H1 (cell line): ENCODE results near the gene TMSB15B. TPM values are rescaled to one million over a fixed set of nuclear protein-coding genes. Genes with fewer than 3 reads are reported as not detected.

Experiments used
- CTCF ChIA-PET: fragments of 300-600 bp; sonication (Branson Sonifier 250); formaldehyde crosslinking; loops from one replicate; lab custom pipeline; 2021; ENCODE audit not compliant: partially characterized antibody; lab: Charles Lee
- POLR2A ChIA-PET: fragments of 300-600 bp; sonication (Branson Sonifier 250); formaldehyde crosslinking; loops from one replicate; lab custom pipeline; 2021; ENCODE audit warnings: inconsistent platforms; ENCODE audit not compliant: partially characterized antibody; lab: Charles Lee
- DNase-seq, 2 experiments: peaks; one replicate each; pipeline versions ENCODE4 v3.0.0 to v3.0.0-alpha.2; 2010 to 2022; ENCODE audit warnings: low spot score in 2 of 2, low read depth in 1 of 2, mixed read lengths in 1 of 2
- FAIRE-seq: peaks from 2 replicates; lab custom pipeline; 2011; peaks lifted over from hg19 to GRCh38; lab: Jason Lieb, UNC
- H2AFZ ChIP-seq: 2 replicates; pipeline ENCODE4 v1.8.1; 2012; ENCODE audit warnings: low read length, inconsistent platforms
- H2AK5ac ChIP-seq: 2 replicates; pipeline ENCODE4 v1.6.1; 2013; ENCODE audit warnings: low read depth, low read length
- H2BK120ac ChIP-seq: replicated peaks from 2 replicates; pipeline ENCODE3; 2013; ENCODE audit warnings: low read depth, low read length, inconsistent platforms
- H2BK12ac ChIP-seq: 2 replicates; pipeline ENCODE4 v1.6.1; 2013; ENCODE audit warnings: low read depth, low read length
- H2BK15ac ChIP-seq: 2 replicates; pipeline ENCODE4 v1.6.1; 2013; ENCODE audit warnings: low read length
- H2BK20ac ChIP-seq: 2 replicates; pipeline ENCODE4 v1.6.1; 2013; ENCODE audit warnings: low read length
- H2BK5ac ChIP-seq: 2 replicates; pipeline ENCODE4 v1.6.1; 2013; ENCODE audit warnings: low read depth, low read length
- H3K14ac ChIP-seq: 2 replicates; pipeline ENCODE4 v1.6.1; 2013; ENCODE audit warnings: inconsistent platforms; ENCODE audit not compliant: insufficient read length
- H3K18ac ChIP-seq: 2 replicates; pipeline ENCODE4 v1.6.1; 2013; ENCODE audit warnings: low read length; ENCODE audit errors: extremely low read depth
- H3K23ac ChIP-seq: 2 replicates; pipeline ENCODE4 v1.6.1; 2013; ENCODE audit warnings: inconsistent platforms; ENCODE audit not compliant: insufficient read length
- H3K23me2 ChIP-seq: 2 replicates; pipeline ENCODE4 v1.6.1; 2013; ENCODE audit warnings: low read depth, low read length
- H3K27ac ChIP-seq: 2 replicates; pipeline ENCODE4 v1.6.1; 2011; ENCODE audit warnings: low read depth, low read length, inconsistent platforms
- H3K27me3 ChIP-seq, 4 experiments: replicated peaks in 1 of 4; 1 replicate in 1 of 4; 2 replicates in 3 of 4; pipeline versions ENCODE4 v1.6.1 to v1.8.1; 2011 to 2013; ENCODE audit warnings: low read length in 3 of 4, mild to moderate bottlenecking in 3 of 4, inconsistent platforms in 2 of 4, mixed read lengths in 2 of 4, moderate library complexity in 1 of 4; ENCODE audit not compliant: control insufficient read depth in 3 of 4, insufficient read depth in 3 of 4; ENCODE audit errors: extremely low read depth in 1 of 4
- H3K36me3 ChIP-seq, 4 experiments: 2 replicates each; pipeline versions ENCODE4 v1.6.1 to v1.8.1; 2011 to 2013; ENCODE audit warnings: mild to moderate bottlenecking in 4 of 4, low read length in 3 of 4, moderate library complexity in 2 of 4, control low read depth in 1 of 4, inconsistent platforms in 1 of 4; ENCODE audit not compliant: insufficient read depth in 4 of 4, control insufficient read depth in 2 of 4
- H3K4ac ChIP-seq: replicated peaks from 2 replicates; pipeline ENCODE3; 2013; ENCODE audit warnings: low read length, low read depth, mixed read lengths, inconsistent platforms; ENCODE audit not compliant: insufficient read length
- H3K4me1 ChIP-seq, 4 experiments: replicated peaks in 1 of 4; 1 replicate in 1 of 4; 2 replicates in 3 of 4; pipeline versions ENCODE4 v1.6.1 to v1.8.1; 2011 to 2013; ENCODE audit warnings: low read length in 3 of 4, inconsistent platforms in 2 of 4, mixed read lengths in 1 of 4; ENCODE audit not compliant: insufficient read depth in 4 of 4, control insufficient read depth in 3 of 4
- H3K4me2 ChIP-seq, 2 experiments: 2 replicates each; pipeline versions ENCODE4 v1.6.1 to v1.8.1; 2011 to 2013; ENCODE audit warnings: low read depth in 2 of 2, low read length in 2 of 2, control low read depth in 1 of 2, inconsistent platforms in 1 of 2, mild to moderate bottlenecking in 1 of 2; ENCODE audit not compliant: insufficient read depth in 1 of 2
- H3K4me3 ChIP-seq, 4 experiments: fragments of 200-600, 300-600 bp in 1 of 4; sonication (generic), shearing (Covaris generic), sonication (Bioruptor Twin) in 1 of 4; 2 replicates each; pipeline versions ENCODE4 v1.5.1 to v1.8.1; 2011 to 2016; ENCODE audit warnings: low read length in 4 of 4, low read depth in 3 of 4, control low read depth in 2 of 4, inconsistent platforms in 2 of 4, mild to moderate bottlenecking in 2 of 4, mixed read lengths in 1 of 4, moderate library complexity in 1 of 4; ENCODE audit not compliant: insufficient read depth in 2 of 4; ENCODE audit errors: extremely low read depth in 1 of 4
- H3K56ac ChIP-seq: replicated peaks from 2 replicates; pipeline ENCODE3; 2013; ENCODE audit warnings: low read depth, mild to moderate bottlenecking, mixed read lengths, low read length, inconsistent platforms; ENCODE audit not compliant: insufficient read length
- H3K79me1 ChIP-seq: 2 replicates; pipeline ENCODE4 v1.6.1; 2013; ENCODE audit warnings: low read depth, low read length, control low read depth
- H3K79me2 ChIP-seq, 2 experiments: 2 replicates each; pipeline versions ENCODE4 v1.6.1 to v1.8.1; 2012 to 2013; ENCODE audit warnings: low read length in 2 of 2, mild to moderate bottlenecking in 2 of 2, inconsistent platforms in 1 of 2; ENCODE audit not compliant: insufficient read depth in 2 of 2, control insufficient read depth in 1 of 2
- H3K9ac ChIP-seq, 4 experiments: replicated peaks in 1 of 4; 1 replicate in 1 of 4; 2 replicates in 3 of 4; pipeline versions ENCODE4 v1.6.1 to v1.8.1; 2011 to 2013; ENCODE audit warnings: low read depth in 3 of 4, low read length in 3 of 4, control low read depth in 2 of 4, mild to moderate bottlenecking in 2 of 4, moderate library complexity in 2 of 4, inconsistent platforms in 1 of 4; ENCODE audit errors: extremely low read depth in 1 of 4
- H3K9me3 ChIP-seq, 2 experiments: 2 replicates each; pipeline versions ENCODE4 v1.6.1 to v1.8.1; 2012 to 2013; ENCODE audit warnings: mild to moderate bottlenecking in 2 of 2, moderate library complexity in 2 of 2, control low read depth in 1 of 2, inconsistent platforms in 1 of 2, low read depth in 1 of 2, low read length in 1 of 2, mixed read lengths in 1 of 2; ENCODE audit not compliant: insufficient read depth in 2 of 2
- H4K20me1 ChIP-seq, 2 experiments: replicated peaks in 1 of 2; 2 replicates each; pipeline versions ENCODE3 to v1.8.1; 2011 to 2013; ENCODE audit warnings: inconsistent platforms in 2 of 2, low read length in 2 of 2, mild to moderate bottlenecking in 1 of 2; ENCODE audit not compliant: insufficient read depth in 2 of 2, control insufficient read depth in 1 of 2
- H4K5ac ChIP-seq: 2 replicates; pipeline ENCODE4 v1.6.1; 2013; ENCODE audit warnings: low read length, low read depth, mixed read lengths, inconsistent platforms; ENCODE audit not compliant: insufficient read length
- H4K8ac ChIP-seq: 2 replicates; pipeline ENCODE4 v1.8.0; 2013; ENCODE audit warnings: mild to moderate bottlenecking, moderate library complexity, low read length, inconsistent platforms; ENCODE audit not compliant: insufficient read depth; ENCODE audit errors: extremely low read depth
- H4K91ac ChIP-seq: replicated peaks from 2 replicates; pipeline ENCODE3; 2013; ENCODE audit warnings: low read length, mixed read lengths, inconsistent platforms; ENCODE audit not compliant: insufficient read length
- BACH1 ChIP-seq: IDR thresholded peaks from 2 replicates; pipeline ENCODE4 v1.6.1; 2012; ENCODE audit warnings: low read length, improper control_type of control experiment
- BCL11A ChIP-seq, 2 experiments: IDR thresholded peaks; one replicate each; pipeline ENCODE4 v1.6.1; 2011; ENCODE audit warnings: low read depth in 2 of 2, low read length in 2 of 2, mild to moderate bottlenecking in 2 of 2
- CHD1 ChIP-seq: IDR thresholded peaks from 2 replicates; pipeline ENCODE4 v1.6.1; 2012; ENCODE audit warnings: low read depth, low read length, improper control_type of control experiment
- KDM1A ChIP-seq: fragments of 200-600, 300-600 bp; sonication (generic); IDR thresholded peaks from 2 replicates; pipeline ENCODE4 v1.7.1; 2016; ENCODE audit warnings: mild to moderate bottlenecking, low read length, borderline replicate concordance
- KDM5A ChIP-seq: fragments of 200-600 bp; IDR thresholded peaks from 2 replicates; pipeline ENCODE4 v1.7.1; 2012; ENCODE audit warnings: mild to moderate bottlenecking, low read length, inconsistent platforms, mixed read lengths
- MAFK ChIP-seq: IDR thresholded peaks from 2 replicates; pipeline ENCODE4 v1.6.1; 2012; ENCODE audit warnings: low read depth, mild to moderate bottlenecking, improper control_type of control experiment, low read length
- NRF1 ChIP-seq: IDR thresholded peaks from 2 replicates; pipeline ENCODE4 v1.6.1; 2011; ENCODE audit warnings: mild to moderate bottlenecking, low read depth, low read length, improper control_type of control experiment
- POLR2AphosphoS5 ChIP-seq: IDR thresholded peaks from 2 replicates; pipeline ENCODE4 v1.6.1; 2011; ENCODE audit warnings: low read depth, low read length
- RFX5 ChIP-seq: IDR thresholded peaks from 2 replicates; pipeline ENCODE4 v1.6.1; 2011; ENCODE audit warnings: low read depth, low read length, improper control_type of control experiment, borderline replicate concordance
- SAP30 ChIP-seq: fragments of 300-600 bp; sonication (generic); IDR thresholded peaks from 2 replicates; pipeline ENCODE4 v1.7.1; 2012; ENCODE audit warnings: low read length, moderate library complexity, mild to moderate bottlenecking, inconsistent platforms; ENCODE audit not compliant: insufficient read depth, insufficient replicate concordance
- SUZ12 ChIP-seq: fragments of 200-600 bp; sonication (generic); IDR thresholded peaks from 2 replicates; pipeline ENCODE4 v1.6.1; 2012; ENCODE audit warnings: mild to moderate bottlenecking, inconsistent platforms, low read length, moderate library complexity, mixed read lengths
- TBP ChIP-seq: IDR thresholded peaks from 2 replicates; pipeline ENCODE4 v1.6.1; 2011; ENCODE audit warnings: low read depth, low read length, improper control_type of control experiment
- WGBS, 2 experiments: shearing (Covaris generic) in 1 of 2; methylation state at CpG; one replicate each; pipeline versions ENCODE4 v1.1.6 to v1.1.7; 2013 to 2015; ENCODE audit warnings: low lambda C conversion rate in 2 of 2, mixed read lengths in 2 of 2, inconsistent platforms in 1 of 2, low coverage in 1 of 2, missing lambda C conversion rate in 1 of 2; ENCODE audit not compliant: insufficient replicate concordance in 2 of 2, insufficient coverage in 1 of 2, insufficient read length in 1 of 2; ENCODE audit errors: extremely low coverage in 1 of 2, missing lambda C conversion rate in 1 of 2; 5-methylcytosine and 5-hydroxymethylcytosine counted together
- polyA plus RNA-seq, 7 experiments: library from polyadenylated mRNA; depleted of rRNA in 3 of 7; stranded (reverse) in 5 of 7; unstranded in 2 of 7; fragments of >200 nt in 5 of 7; fragments of 200-250 nt in 2 of 7; gene quantifications; 1 replicate in 5 of 7; 2 replicates in 1 of 7; 4 replicates in 1 of 7; pipeline versions ENCODE4 v1.2.1 to v1.2.3, GENCODE V29; 2011 to 2013; ENCODE audit warnings: missing spikeins in 2 of 7, mixed read lengths in 2 of 7
- total RNA-seq: library from RNA; stranded (reverse); fragmentation: NEBNext Ultra II Directional; extraction: Animal tissue kit (Norgen Biotek cat#: 25700); gene quantifications from 2 replicates; pipeline ENCODE4 v1.2.1, GENCODE V29; 2021

Gene TMSB15B
- total and polyA plus RNA-seq, 2 of the 8 experiments (the other 6 are each of a cell fraction or from before 2014, with no cell fraction given) = 11.7 to 12.1 TPM

- WGBS, 2 experiments = 76% methylated on average over 5 of the region's 5 CpGs; no CpG with 5 or more reads in 1 of the 2 experiments
- no peak overlapping the region for H2AK5ac ChIP-seq
- H3K23me2 ChIP-seq = no peaks in the 10 kb centered on the region
- no peak overlapping the region for H3K9ac ChIP-seq
- no peak overlapping the region for H3K23ac ChIP-seq
- H3K36me3 ChIP-seq = no peaks in the 10 kb centered on the region
- H2BK12ac ChIP-seq = no peak overlapping the region
- no peak overlapping the region for H3K4me3 ChIP-seq
- H4K91ac ChIP-seq = no peak overlapping the region
- TF ChIP-seq BCL11A (IDR thresholded peaks at IDR 0.05; ENCODE audit: low read depth in 2 of 2, low read length in 2 of 2) (no peak), MAFK (no peak), KDM1A (no peak), POLR2AphosphoS5 (no peak), SUZ12 (no peak), CHD1 (no peak), BACH1 (no peak), SAP30 (no peak), TBP (no peak), RFX5 (no peak), KDM5A (no peak), NRF1 (no peak)
- H3K4me2 ChIP-seq = no peak overlapping the region
- no peak overlapping the region for H2BK120ac ChIP-seq
- H3K79me1 ChIP-seq = no peaks in the 10 kb centered on the region
- no peak overlapping the region for H3K14ac ChIP-seq
- no peak overlapping the region for H3K18ac ChIP-seq
- H3K56ac ChIP-seq = no peak overlapping the region
- no peak overlapping the region for H3K27ac ChIP-seq
- H3K27me3 ChIP-seq = no peaks in the 10 kb centered on the region
- POLR2A ChIA-PET = no interaction called here
- H4K20me1 ChIP-seq = no peaks in the 10 kb centered on the region
- H3K4me1 ChIP-seq = no peaks in the 10 kb centered on the region
- H2BK5ac ChIP-seq = no peak overlapping the region
- H3K4ac ChIP-seq = no peak overlapping the region
- no peak overlapping the region for H4K8ac ChIP-seq
- H2AFZ ChIP-seq = no peak overlapping the region
- no peaks in the 10 kb centered on the region for H3K79me2 ChIP-seq
- no peaks in the 10 kb centered on the region for H3K9me3 ChIP-seq
- FAIRE-seq (no peak), DNase-seq (no peak)
- no peak overlapping the region for H2BK20ac ChIP-seq
- H4K5ac ChIP-seq = no peak overlapping the region
- H2BK15ac ChIP-seq = no peak overlapping the region
- CTCF ChIA-PET = interaction anchor here (1.2 kb wide), 2 partner anchors 8 to 10 kb away, joined by 3 to 4 read pairs; no protein-coding TSS in a partner anchor
Observed at GRCh38 chrX:104008831-104009230, 46.4 kb downstream of the TMSB15B start.
